ENCODE results near the gene GPC6. TPM values are rescaled to one million over a fixed set of nuclear protein-coding genes. Genes with fewer than 3 reads are reported as not detected.

The GPC6 gene
- total RNA-seq, 4 donors from 2014 or later, result 13.7 to 21.7 (median 16.5) TPM

DNA sequence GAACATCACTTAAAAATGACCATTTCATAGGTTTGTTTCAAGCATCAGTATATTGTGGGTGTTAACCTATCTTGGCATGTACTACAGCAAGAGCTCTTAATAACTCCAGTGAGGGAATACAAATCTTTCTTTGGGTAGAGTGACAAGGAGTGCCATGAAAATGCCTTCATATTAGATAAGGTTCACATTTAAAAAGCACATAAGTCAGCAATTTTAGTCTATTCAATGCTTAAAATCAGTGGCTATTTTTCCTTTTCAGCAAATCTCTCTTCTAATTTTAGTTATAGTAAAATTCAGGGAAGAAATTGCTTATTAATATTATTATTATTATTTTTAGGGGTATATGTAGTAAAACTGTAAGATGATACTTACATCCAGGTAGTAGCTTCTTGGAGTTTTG is 291.1 kb downstream of the GPC6 start:
- no peak overlapping the region for H3K27ac ChIP-seq
- TF ChIP-seq EP300 (IDR thresholded peaks at IDR 0.05) (no peak), CTCF (IDR thresholded peaks at IDR 0.05) (no peak), POLR2A (IDR thresholded peaks at IDR 0.05) (no peak), POLR2AphosphoS5 (IDR thresholded peaks at IDR 0.05) (no peak)
- no peak overlapping the region for H3K4me3 ChIP-seq
- ATAC-seq, result no peak
- H3K27me3 ChIP-seq, result no peaks in the 10 kb centered on the region
- no peaks in the 10 kb centered on the region for H3K4me1 ChIP-seq
- no peaks in the 10 kb centered on the region for H3K36me3 ChIP-seq
- no peaks in the 10 kb centered on the region for H3K9me3 ChIP-seq

GRCh38 chr13:93521307-93521706 is 294.7 kb downstream of the GPC6 start:
- TF ChIP-seq POLR2A (IDR thresholded peaks at IDR 0.05) (no peak), POLR2AphosphoS5 (IDR thresholded peaks at IDR 0.05) (no peak), CTCF (IDR thresholded peaks at IDR 0.05) (no peak), EP300 (IDR thresholded peaks at IDR 0.05) (no peak)
- ATAC-seq, result no peak
- WGBS, 2 donors (ENCODE audit: low coverage in 1 of 2), result 79 to 89% methylated on average over 1 to 2 of the region's 2 CpGs

DNA sequence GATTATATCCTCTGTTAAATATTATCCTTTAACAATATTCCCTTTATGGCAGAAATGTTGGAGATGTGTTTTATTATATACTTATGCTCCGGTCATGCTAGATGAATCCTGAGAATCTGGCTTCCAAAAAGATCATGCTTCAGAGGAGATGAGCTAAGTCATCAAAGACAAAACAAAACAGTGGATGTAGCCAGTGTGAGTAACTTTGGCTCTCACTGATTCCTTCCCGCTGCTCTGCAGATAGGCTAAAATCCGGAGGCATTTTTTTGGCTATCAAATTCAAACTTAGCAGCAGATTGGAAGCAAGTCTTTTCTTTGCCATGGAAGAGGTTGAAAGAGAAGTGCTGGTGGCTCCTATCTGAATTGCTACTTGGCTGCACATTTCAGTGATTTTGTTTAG is 295.9 kb downstream of the GPC6 start:
- no peaks in the 10 kb centered on the region for H3K4me1 ChIP-seq
- no peaks in the 10 kb centered on the region for H3K27me3 ChIP-seq
- no peak for ATAC-seq
- WGBS, 2 donors (ENCODE audit: low coverage in 1 of 2), result 55 to 57% methylated on average over 3 of the region's 3 CpGs
- TF ChIP-seq EP300 (IDR thresholded peaks at IDR 0.05) (no peak), CTCF (IDR thresholded peaks at IDR 0.05) (no peak), POLR2AphosphoS5 (IDR thresholded peaks at IDR 0.05) (no peak), POLR2A (IDR thresholded peaks at IDR 0.05) (no peak)
- H3K36me3 ChIP-seq, result no peaks in the 10 kb centered on the region
- no peaks in the 10 kb centered on the region for H3K9me3 ChIP-seq
- H3K4me3 ChIP-seq, result no peak overlapping the region
- no peak overlapping the region for H3K27ac ChIP-seq

More at GRCh38 chr13:93521307-93521706, 294.7 kb downstream of the GPC6 start:
- Histone ChIP-seq H3K36me3 (no peaks in the 10 kb centered on the region), H3K9me3 (no peaks in the 10 kb centered on the region), H3K4me1 (no peaks in the 10 kb centered on the region), H3K4me3 (no peak overlapping the region), H3K27ac (no peak overlapping the region), H3K27me3 (no peaks in the 10 kb centered on the region)

DNA sequence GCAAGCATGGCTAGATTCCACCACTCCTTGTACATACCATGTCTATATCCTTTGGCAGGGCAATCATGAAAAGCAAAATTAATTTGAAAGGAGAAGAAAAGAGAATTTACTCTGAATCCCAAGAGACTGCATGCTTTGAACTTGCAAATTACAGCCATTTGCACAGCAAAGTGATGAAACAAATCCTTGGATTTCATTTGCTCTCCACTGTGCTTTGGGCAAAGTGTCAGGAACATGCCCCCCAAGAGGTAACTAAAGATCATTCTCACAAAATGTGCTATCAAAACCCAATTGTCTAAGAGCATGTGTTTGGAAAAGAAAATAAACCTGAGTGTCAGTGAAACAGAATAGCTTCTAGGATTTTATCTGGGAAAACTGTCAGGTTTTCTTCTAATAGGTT is 298.5 kb downstream of the GPC6 start:
- ATAC-seq, result no peak
- no peak for TF ChIP-seq POLR2AphosphoS5 (IDR thresholded peaks at IDR 0.05)
- TF ChIP-seq EP300 (IDR thresholded peaks at IDR 0.05), result no peak
- no peak for TF ChIP-seq POLR2A (IDR thresholded peaks at IDR 0.05)
- no peak for TF ChIP-seq CTCF (IDR thresholded peaks at IDR 0.05)
- H3K4me3 ChIP-seq, result no peak overlapping the region
- H3K36me3 ChIP-seq, result no peaks in the 10 kb centered on the region
- no peaks in the 10 kb centered on the region for H3K4me1 ChIP-seq
- H3K27ac ChIP-seq, result no peak overlapping the region
- H3K27me3 ChIP-seq, result no peaks in the 10 kb centered on the region
- H3K9me3 ChIP-seq, result no peaks in the 10 kb centered on the region

DNA sequence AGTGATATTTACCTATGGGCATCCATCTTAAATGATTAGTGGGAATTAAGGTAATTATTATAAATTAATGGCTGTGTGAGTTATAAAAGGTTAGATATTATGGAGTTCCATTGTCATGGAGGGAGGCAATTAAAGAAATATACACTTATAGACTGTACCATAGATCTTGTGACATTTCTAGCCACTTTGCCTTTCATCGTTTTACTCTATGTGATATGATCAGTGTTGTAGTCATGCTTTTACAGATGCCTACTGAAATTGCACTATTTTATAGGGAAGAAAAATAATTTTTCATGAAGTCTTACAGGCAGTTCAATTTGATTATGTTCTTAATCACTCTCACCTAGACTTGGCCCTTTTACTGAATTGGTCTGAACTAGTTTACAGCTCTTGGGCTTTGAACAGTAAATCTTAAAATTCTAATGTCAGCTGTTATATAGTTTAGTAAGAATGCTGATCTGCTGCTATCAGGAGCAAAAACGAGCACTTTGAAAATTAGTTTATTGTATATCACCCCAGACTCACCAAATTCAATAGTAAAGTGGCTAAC is 301.2 kb downstream of the GPC6 start:
- H3K27ac ChIP-seq, result no peak overlapping the region
- ATAC-seq, result no peak
- H3K27me3 ChIP-seq, result no peaks in the 10 kb centered on the region
- no peaks in the 10 kb centered on the region for H3K9me3 ChIP-seq
- TF ChIP-seq POLR2A (IDR thresholded peaks at IDR 0.05), result no peak
- no peak for TF ChIP-seq POLR2AphosphoS5 (IDR thresholded peaks at IDR 0.05)
- no peak for TF ChIP-seq CTCF (IDR thresholded peaks at IDR 0.05)
- no peak for TF ChIP-seq EP300 (IDR thresholded peaks at IDR 0.05)
- no peak overlapping the region for H3K4me3 ChIP-seq
- WGBS, 2 donors (ENCODE audit: low coverage in 1 of 2), result 73 to 86% methylated on average over 2 of the region's 2 CpGs
- H3K4me1 ChIP-seq, result no peaks in the 10 kb centered on the region
- H3K36me3 ChIP-seq, result no peaks in the 10 kb centered on the region
